Mammary epithelial cell (primary cell): Measurements from ENCODE around the gene TGFBI.

Experiments
- CTCF ChIP-seq, 2 donors: IDR thresholded peaks in 1 of 2; conservative IDR thresholded peaks in 1 of 2; 2 replicates each; pipeline ENCODE4 v1.5.1; 2011 to 2012; ENCODE audit warnings: inconsistent platforms in 2 of 2, low read length in 2 of 2, mild to moderate bottlenecking in 2 of 2, control low read depth in 1 of 2, low read depth in 1 of 2; ENCODE audit not compliant: insufficient read depth in 1 of 2; ENCODE audit errors: extremely low read depth in 1 of 2
- EZH2 ChIP-seq: IDR thresholded peaks from 2 replicates; pipeline ENCODE4 v1.6.1; 2012; ENCODE audit warnings: low read length, inconsistent platforms, borderline replicate concordance

- no peak for TF ChIP-seq CTCF (conservative IDR thresholded peaks at IDR 0.05 in 1 of 2, IDR thresholded peaks at IDR 0.05 in 1 of 2; ENCODE audit: extremely low read depth in 1 of 2, insufficient read depth in 1 of 2, low read depth in 1 of 2, low read length in 2 of 2)
- TF ChIP-seq EZH2 = no peak
Observed at GRCh38 chr5:136043968-136044610, 15.3 kb downstream of the TGFBI start.
